ENCODE results near the gene IL1RAP. TPM values are rescaled to one million over a fixed set of nuclear protein-coding genes. Genes with fewer than 3 reads are reported as not detected.

Gene IL1RAP
- total and polyA plus RNA-seq, 10 donors, result 1.1 to 47.4 (median 24.6) TPM

DNA sequence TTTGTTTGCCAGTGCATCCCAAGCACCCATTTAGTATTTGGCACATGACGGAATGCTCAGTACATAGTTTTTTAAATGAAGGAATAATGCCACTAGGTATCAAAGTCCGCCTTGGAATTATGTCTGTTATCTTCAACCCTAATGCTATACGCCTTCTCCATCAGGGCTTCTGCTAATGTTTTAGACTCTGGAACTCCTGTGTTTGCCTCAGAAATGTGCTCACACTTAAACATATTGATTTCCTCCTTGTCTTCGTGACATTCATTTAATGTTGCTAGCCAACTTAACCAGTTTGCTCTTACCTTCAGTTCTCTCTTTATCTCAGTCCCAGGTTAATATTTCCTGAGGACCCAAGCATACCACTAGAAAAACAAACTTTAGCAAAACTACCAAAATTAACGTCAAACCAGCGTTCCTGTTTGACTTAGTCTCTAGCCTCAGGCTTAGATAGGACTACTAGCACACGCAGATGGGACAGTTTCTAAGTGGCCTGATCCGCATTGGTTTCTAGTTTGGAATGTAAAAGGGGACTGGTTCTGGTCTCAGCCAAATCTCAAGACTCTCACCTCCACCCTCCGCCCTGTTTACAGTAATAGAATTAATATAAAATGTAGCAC lies 81.4 kb downstream of the IL1RAP start:
- H3K27me3 ChIP-seq (replicated peaks in 1 of 7), result no peaks in the 10 kb centered on the region
- H3K4me1 ChIP-seq, result no peaks in the 10 kb centered on the region
- H3K4me3 ChIP-seq, result no peak overlapping the region
- H3K36me3 ChIP-seq, result no peaks in the 10 kb centered on the region
- no peak for DNase-seq
- 90 to 97% (median 97%) methylated on average over 9 of the region's 9 CpGs for WGBS, 5 donors
- no peak overlapping the region for H3K27ac ChIP-seq
- no peaks in the 10 kb centered on the region for H3K9me3 ChIP-seq
- TF ChIP-seq POLR2A (IDR thresholded peaks at IDR 0.05) (no peak), POLR2AphosphoS5 (IDR thresholded peaks at IDR 0.05) (no peak), CTCF (IDR thresholded peaks at IDR 0.05 in 8 of 11, conservative IDR thresholded peaks at IDR 0.05 in 3 of 11) (no peak)
- intact Hi-C loops (cut with DNase I; ENCODE audit: low total_unique reads), result no loop called here

GRCh38 chr3:190595807-190596206 lies 81.9 kb downstream of the IL1RAP start:
- intact Hi-C loops (cut with DNase I; ENCODE audit: low total_unique reads), result no loop called here
- no peak for DNase-seq

DNA sequence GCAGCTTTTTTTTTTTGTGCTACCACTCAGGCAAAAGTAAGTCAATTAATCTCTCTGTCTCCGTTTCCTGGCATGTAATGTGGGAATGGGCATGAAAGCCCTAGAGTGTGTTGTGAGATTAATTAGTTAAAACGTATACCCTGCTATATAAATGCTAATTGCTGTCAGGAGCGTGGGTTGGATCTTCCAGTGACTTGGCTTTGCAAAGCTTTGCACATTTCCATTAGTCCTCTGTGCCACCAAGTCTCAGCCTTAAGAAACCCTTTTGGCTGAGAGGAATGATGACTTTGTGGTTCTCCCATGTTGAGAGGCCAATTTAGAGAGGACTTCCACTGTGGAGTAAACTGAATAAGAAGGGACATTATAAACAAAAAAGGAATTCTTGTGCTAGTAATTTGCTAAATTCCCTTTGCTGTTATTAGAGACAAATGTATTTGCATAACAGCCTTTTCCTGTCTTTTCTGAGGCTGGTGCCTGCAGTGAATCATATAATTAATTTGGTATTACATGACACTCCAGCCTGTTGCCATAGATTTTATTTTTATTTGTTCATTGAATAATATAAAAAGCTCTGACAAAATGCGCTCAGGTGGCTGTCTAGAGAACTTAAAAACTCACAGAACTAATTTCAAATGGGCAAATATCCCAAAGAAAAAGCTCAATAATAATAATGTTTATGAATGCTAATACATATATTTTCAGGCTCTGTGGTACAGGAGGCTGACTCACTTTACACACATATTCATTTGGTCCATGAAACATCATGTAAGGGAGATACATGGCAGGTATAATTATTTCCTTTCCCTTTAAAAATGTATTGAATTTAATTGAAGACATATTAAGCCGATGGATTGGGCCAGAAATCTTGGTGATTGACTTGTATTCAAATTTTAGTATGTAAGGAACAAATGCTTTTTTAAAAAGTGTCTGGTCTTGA lies 82.7 kb downstream of the IL1RAP start:
- Histone ChIP-seq H3K9me3 (no peaks in the 10 kb centered on the region), H3K36me3 (no peaks in the 10 kb centered on the region), H3K27me3 (replicated peaks in 1 of 7) (no peaks in the 10 kb centered on the region), H3K4me3 (no peak overlapping the region), H3K27ac (no peak overlapping the region), H3K4me1 (no peaks in the 10 kb centered on the region)
- 74 to 76% (median 75%) methylated on average over 5 of the region's 5 CpGs for WGBS, 5 donors
- DNase-seq, result no peak
- intact Hi-C loops (cut with DNase I; ENCODE audit: low total_unique reads), result no loop called here
- TF ChIP-seq POLR2A (IDR thresholded peaks at IDR 0.05) (no peak), POLR2AphosphoS5 (IDR thresholded peaks at IDR 0.05) (no peak), CTCF (IDR thresholded peaks at IDR 0.05 in 8 of 11, conservative IDR thresholded peaks at IDR 0.05 in 3 of 11) (no peak)

More at GRCh38 chr3:190595807-190596206, 81.9 kb downstream of the IL1RAP start:
- Histone ChIP-seq H3K27ac (no peak overlapping the region), H3K27me3 (replicated peaks in 1 of 7) (no peaks in the 10 kb centered on the region), H3K4me1 (no peaks in the 10 kb centered on the region), H3K36me3 (no peaks in the 10 kb centered on the region), H3K9me3 (no peaks in the 10 kb centered on the region), H3K4me3 (no peak overlapping the region)
- WGBS, 5 donors, result 78 to 92% (median 89%) methylated on average over 2 of the region's 2 CpGs
- TF ChIP-seq POLR2AphosphoS5 (IDR thresholded peaks at IDR 0.05) (no peak), POLR2A (IDR thresholded peaks at IDR 0.05) (no peak), CTCF (IDR thresholded peaks at IDR 0.05 in 8 of 11, conservative IDR thresholded peaks at IDR 0.05 in 3 of 11) (no peak)

DNA sequence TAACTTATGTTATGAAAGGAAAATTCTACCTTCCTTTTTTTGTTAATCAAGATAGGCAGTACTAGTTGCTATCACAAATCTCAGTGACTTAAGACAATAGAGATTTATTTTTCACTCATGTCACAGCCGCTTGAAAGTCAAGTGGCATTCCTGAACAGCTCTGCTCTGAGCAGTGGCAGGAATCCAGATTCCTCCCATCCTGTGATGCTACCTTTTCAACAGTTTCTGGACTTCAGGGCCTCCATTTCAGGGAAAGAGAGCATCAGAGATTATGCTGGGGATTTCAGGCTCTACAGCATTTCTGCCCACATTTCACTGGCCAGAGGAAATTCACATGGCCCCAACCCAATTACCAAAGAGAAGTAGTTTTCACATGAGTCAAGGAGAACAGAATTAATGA lies 83.4 kb downstream of the IL1RAP start:
- WGBS, 5 donors, result 58 to 88% (median 66%) methylated on average over 1 of the region's 1 CpG
- H3K9me3 ChIP-seq, result no peaks in the 10 kb centered on the region
- H3K27ac ChIP-seq, result no peak overlapping the region
- no peak overlapping the region for H3K4me3 ChIP-seq
- intact Hi-C loops (cut with DNase I; ENCODE audit: low total_unique reads), result no loop called here
- H3K27me3 ChIP-seq (replicated peaks in 1 of 7), result no peaks in the 10 kb centered on the region
- H3K36me3 ChIP-seq, result no peaks in the 10 kb centered on the region
- no peak for TF ChIP-seq POLR2AphosphoS5 (IDR thresholded peaks at IDR 0.05)
- TF ChIP-seq CTCF (IDR thresholded peaks at IDR 0.05 in 8 of 11, conservative IDR thresholded peaks at IDR 0.05 in 3 of 11), result no peak
- TF ChIP-seq POLR2A (IDR thresholded peaks at IDR 0.05), result no peak
- H3K4me1 ChIP-seq, result no peaks in the 10 kb centered on the region
- no peak for DNase-seq

Measured in spleen (tissue), 11 donors.